GM19468 (cell line): ENCODE results near the gene GPR61.

ENCODE experiments used
- ATAC-seq: cut with Tn5 transposase; IDR thresholded peaks from one replicate; pipeline ENCODE4 v1.9.1; 2021; ENCODE audit warnings: mild to moderate bottlenecking, moderate library complexity, moderate number of reproducible peaks; ENCODE audit not compliant: unreplicated experiment; ENCODE audit errors: extremely low read depth

Gene GPR61

DNA sequence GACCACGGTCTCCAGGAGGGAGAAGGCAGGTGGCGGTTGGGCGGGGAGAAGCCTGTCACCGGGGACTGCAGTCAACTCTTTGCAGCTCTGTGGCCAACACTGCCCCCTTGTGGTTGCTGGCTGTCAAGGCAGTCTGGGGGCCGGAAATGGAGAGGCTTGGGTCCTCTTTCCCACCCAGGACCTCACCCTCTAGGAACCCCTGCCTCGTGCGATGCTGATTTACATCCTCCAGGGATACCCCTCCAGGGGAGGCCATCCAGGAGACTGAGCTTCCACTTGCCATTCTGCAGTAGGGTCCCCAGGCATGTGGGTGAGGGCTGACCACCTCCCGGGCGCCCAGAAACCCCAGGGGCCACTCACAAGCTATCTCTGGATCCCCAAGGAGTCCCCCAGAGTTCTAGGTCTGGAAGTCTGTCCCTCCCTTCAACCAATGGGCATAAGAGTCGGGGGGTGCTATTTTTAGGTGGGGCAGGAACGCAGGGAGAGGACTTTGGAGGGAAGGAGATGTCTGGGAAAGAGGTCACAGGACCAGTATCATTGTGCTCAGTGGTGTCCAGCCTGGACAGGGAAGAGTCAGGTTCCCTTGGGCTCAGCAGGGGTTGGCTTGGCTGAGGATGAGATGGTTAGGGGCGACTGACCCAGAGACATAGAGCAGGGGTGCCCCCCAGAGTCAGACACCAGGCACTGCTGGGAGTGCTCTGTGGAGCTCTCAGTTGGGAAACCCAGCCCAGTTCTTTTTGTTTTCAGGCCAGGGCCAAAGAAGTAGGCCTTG, 7.1 kb upstream of the GPR61 start:
- ATAC-seq: no peak

DNA sequence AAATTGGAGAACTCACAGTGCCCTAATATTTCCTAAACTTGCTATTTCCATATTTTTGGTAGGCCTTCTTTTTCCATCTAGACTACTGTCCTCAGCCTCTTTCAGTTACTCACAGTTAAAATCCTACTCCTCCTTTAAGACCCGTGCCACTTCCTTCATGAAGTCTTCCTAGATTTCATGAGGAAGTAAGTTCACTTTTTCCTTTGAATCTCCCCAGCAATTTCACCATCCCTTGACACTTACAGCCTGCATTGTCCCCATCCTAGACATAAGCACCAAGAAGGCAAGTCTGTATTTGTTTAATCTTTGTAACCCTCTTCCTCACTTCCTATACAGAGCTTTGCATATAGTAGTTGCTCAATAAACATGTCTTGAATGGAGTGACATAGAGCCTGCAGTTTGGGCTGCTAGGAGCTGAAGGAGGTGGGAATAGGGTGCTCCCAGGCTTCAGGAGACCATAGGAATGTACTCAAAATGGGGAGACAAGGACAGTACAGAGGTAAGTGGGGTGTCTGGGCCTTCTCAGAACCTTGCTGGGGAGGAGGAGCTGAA, 5.3 kb upstream of the GPR61 start:
- ATAC-seq: no peak

DNA sequence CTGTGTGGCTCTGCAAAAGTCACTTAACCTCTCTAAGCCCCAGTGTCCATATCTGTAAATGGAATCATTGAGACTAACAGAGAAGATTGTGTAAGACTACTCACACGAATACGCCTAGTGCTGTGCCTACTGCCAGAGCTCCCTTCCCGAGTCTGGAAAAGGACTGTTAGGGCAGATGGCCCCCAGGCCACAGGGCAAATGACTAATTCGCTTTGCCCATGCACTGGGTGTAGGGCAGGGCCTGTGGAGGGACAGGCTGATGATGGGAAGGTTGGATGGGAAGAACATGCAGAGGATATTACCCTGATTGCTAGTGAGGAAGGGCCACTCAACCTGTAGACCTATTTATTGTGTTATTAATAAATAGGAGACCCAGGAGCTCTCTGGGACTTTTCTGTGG, 4.2 kb upstream of the GPR61 start:
- no peak for ATAC-seq

DNA sequence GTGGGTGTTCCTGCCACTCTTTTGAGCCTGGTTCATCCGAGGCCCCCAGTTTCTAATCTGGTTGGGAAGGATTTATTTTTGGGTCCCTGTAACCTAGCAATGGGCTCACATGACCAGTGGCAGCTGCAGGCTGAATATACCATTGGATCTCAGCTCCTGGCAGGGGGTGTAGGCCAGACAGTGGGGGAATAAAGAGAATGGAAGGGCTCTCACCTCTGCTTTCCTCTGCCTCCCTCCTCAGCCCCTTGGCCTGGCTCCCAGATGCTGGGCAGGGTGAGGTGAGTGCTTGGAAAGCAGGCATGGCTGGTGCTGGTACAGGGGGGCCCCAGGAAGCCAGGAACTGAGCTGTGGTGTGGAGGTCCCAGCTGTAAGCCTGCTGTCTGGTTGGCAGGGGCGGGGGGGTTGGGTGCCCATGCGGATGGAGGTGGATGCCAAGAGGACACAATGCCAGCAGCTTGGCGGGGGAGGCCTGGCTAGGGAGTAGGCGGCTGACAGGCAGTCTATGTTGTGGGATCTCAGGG, 3.6 kb upstream of the GPR61 start:
- ATAC-seq: no peak

DNA sequence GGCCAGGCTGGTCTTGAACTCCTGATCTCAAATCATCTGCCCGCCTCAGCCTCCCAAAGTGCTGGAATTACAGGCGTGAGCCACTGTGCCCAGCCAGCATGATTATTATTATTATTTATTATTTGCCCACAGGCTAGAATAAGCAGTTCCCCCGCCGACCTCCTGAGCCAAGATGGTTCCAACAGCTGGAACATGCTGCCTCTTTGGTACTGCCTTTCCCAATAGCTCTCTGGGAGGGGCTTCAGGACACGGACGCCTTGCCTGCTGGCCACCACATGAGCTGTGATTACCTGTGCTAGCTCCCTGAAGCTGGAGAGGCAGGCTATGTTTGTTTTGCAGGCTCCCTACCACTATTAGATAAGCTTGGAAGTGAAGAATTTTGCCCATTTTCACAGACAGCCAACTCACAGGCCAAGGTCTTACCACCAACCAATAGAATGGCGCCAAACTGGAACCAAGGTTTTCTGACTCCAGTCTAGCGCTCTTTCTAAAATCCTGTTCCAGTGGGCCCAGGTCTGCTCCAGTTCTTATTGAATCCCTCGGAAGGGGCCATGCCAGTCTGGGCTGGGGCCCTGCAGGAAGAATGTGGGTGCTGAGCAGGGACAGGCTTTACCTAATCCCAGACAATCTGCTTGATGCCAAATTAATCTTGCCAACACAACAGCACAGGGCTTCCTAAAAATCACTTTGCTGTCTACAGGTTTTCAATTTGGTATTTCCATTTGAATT, 2.1 kb upstream of the GPR61 start:
- ATAC-seq: no peak

DNA sequence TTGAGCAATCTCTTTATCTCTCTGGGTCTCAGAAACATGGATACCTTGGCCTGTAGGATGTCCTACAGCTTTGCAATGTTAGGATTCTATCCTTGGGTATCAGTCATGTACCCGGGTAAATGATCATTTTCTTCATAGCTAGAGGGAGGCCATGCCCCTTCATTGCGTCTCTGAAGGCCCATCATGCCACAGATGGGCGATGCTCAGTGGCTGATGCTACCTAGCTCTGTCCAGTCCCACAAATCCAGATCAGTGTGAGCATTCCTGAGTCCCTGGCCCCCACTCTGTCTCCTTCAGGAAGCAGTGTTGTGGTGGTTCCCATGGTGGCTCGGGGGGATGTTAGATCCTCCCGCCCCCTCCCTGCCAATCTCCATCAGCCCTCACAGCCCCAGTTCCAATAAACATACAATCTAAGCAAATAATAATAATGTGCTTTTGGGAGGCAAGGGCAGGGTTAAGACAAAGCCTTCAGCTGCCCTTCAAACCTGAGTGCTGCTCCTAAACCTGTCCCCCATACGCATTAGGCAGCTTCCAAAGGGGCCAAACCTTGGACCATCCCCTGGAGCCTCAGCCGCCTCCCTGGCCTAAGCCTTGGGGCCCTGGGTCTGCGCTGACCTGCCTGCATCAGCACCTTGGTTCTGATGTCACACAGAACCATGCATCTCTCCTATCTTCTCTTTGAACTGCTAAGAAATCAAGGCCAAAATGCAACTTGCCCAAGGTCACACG, 681 bp upstream of the GPR61 start:
- ATAC-seq: no peak

DNA sequence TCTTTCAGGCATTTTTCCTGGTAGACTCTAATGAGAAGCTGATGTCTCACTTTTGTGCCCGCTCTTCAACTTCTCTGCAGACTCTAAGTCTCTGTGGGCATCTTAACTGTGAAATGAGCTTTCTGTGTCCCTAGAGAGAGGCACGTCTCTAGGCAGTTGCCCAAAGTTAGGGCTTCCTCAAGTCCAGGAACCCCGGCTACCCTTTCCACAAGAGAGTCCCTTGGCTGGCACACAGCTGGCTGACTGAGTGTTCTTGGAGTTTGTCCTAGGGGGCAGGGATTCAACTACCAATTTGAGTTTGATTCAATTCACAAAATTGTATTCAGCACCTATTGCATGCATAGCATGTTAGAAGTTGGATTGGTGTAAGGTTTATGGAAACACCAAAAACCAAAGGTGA, 1.4 kb downstream of the GPR61 start:
- ATAC-seq: no peak

DNA sequence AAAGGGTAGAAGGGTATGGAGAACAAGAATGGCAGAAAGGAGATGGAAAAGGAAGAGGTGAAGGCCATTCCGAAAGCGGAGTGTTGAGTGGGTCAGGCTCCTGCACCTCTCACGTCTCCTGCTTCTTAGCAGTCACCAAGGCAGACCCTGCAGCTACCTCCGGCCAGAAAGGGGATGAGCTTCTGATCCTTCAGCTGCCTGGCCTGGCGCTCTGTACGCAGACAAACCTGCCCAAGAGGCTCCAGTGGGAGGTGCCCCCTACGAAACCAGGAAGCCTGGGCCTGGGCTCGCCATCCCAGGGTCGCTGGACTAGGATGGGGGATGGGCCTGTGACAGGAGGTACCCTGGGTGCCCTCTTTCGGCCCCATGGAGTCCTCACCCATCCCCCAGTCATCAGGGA, 3.0 kb downstream of the GPR61 start:
- no peak for ATAC-seq

DNA sequence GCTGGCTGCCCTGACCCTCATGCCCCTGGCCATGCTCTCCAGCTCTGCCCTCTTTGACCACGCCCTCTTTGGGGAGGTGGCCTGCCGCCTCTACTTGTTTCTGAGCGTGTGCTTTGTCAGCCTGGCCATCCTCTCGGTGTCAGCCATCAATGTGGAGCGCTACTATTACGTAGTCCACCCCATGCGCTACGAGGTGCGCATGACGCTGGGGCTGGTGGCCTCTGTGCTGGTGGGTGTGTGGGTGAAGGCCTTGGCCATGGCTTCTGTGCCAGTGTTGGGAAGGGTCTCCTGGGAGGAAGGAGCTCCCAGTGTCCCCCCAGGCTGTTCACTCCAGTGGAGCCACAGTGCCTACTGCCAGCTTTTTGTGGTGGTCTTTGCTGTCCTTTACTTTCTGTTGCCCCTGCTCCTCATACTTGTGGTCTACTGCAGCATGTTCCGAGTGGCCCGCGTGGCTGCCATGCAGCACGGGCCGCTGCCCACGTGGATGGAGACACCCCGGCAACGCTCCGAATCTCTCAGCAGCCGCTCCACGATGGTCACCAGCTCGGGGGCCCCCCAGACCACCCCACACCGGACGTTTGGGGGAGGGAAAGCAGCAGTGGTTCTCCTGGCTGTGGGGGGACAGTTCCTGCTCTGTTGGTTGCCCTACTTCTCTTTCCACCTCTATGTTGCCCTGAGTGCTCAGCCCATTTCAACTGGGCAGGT, 3.8 kb downstream of the GPR61 start:
- no peak for ATAC-seq

DNA sequence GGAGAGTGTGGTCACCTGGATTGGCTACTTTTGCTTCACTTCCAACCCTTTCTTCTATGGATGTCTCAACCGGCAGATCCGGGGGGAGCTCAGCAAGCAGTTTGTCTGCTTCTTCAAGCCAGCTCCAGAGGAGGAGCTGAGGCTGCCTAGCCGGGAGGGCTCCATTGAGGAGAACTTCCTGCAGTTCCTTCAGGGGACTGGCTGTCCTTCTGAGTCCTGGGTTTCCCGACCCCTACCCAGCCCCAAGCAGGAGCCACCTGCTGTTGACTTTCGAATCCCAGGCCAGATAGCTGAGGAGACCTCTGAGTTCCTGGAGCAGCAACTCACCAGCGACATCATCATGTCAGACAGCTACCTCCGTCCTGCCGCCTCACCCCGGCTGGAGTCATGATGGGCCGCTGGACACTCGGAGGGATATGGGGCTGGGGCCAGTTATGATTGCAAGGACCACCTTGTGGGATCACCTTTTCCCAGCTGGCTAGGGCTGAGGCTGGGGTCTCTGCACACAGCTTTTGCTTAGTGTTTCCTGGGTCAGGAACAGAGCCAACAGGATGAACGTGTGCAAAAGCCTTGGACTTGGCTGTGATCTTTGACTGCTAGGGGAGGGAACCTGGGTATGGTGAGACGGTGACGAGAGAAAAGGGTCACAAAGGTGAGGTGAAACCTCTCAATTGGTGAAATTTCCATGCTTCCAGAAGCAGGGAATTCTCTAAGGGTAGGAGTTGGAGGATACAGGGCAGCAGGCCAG, 4.5 kb downstream of the GPR61 start:
- ATAC-seq: no peak

DNA sequence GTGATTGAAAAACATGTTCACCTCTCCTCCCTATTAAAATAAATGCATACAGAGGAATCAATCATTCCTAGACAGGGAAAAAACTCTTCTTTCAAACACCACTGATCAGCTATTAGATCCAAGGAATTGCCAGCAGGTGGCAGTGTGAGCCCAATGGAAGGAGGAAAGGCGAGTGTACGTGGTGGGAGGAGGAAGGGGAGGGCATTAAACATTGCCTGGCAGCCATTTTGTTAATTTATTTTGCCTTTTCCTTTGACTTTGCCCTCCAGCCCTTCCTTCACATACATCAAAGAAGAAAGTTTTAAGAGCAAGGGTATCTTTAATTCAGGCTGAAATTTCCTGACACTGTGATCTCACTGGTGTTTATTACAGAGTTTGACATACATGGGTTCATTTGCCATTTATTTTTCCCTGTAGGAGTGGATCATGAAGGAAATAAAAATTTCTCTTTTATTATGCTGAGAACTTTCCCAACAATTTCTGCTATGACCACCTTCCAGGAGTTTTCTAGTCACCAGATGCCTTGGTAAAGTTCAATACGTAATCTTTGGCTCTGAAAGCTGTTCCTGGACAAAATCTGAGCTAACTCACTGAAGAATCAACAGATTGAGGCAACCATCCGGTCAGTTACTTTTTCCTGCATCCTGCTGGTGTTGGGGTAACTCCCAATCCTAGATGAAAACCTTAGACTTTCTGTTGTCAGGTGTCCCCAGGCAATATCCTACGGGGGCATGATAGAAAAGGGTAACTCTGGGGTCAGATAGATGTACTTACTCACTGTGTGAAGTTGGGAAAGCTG, 6.8 kb downstream of the GPR61 start:
- no peak for ATAC-seq

DNA sequence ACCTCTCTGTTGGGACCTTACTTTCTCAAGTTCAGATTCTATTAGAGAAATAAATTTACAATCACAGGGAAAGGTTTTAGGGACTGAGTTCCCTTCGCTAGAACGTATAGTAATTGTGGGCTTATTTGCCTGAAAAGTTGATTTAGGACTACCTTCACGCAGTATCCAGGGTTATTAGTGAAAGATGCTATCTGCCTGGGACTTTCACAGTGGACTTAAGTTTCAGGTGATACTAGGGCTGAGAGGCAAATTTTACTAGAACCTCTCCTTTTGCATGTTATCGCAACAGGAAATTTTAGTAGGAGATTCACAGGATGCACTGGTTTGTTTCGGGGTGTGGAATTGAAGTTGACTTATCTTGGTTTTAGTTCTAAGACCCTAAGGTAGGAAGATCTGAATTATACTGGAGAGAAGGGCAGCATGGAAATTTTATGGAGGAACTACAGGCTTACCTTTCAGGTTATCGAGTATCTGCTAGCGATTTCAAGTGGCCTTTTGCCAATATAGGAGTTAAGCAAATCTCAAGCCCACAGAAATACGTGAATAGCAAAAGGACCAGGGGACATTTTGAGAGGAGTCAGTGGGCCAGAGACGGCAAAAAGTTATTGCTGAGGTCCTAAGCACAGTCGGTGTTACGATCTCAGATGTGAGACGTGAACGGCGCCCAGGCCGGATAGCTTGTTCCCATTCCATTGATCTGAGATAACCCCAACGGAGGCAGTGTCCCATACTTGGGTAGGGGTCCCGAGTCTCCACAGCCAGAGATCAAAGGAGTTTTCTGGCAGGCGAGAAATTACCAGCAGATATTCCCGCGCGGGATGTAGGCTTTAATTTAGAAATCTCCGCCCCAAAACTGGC, 8.0 kb downstream of the GPR61 start:
- no peak for ATAC-seq

DNA sequence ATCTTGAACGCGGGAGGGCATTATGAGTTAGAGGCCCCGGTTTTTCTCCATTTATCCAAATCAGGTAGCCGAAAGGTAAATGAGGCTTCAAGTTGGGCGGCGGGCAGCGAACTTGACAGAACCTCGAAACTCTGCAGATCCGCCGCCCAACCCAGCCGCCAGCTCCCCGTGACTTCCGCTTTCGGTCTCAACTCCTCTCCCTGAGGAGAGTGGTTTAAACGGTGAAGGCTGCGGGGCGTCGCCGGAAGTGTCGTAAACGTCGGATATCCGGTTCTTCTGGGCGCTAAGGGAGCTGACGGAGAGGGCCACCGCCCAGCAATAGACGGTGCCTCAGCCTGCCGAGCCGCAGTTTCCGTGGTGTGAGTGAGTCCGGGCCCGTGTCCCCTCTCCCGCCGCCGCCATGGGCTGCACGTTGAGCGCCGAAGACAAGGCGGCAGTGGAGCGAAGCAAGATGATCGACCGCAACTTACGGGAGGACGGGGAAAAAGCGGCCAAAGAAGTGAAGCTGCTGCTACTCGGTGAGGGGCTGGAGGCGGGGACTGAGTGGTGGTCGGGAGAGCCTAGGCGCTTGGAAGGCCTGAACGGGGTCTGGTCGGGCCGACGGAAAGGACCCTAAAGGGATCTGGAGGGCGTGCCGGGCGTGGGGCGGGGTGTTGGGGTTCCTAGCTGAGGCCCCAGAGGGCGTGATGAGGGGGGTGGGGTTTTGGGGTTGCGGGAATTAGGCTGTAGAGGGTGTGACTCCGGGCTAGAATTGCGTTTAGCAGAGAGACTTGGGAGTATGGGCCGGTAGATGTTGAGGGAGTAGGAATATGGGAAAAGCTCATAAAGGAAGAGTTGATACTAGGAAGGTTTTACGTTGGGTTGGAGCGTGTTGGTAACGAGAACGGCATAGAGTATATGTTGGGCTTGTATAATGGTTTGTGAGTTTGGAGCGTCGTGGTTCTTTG, 8.9 kb downstream of the GPR61 start, which contains the start of gene GNAI3:
GNAI3 (plus strand) TSS at position 295 of the 947 bp plus-strand sequence; CDS start at position 401, 106 bp downstream.
- ATAC-seq: peak; percentile 96

DNA sequence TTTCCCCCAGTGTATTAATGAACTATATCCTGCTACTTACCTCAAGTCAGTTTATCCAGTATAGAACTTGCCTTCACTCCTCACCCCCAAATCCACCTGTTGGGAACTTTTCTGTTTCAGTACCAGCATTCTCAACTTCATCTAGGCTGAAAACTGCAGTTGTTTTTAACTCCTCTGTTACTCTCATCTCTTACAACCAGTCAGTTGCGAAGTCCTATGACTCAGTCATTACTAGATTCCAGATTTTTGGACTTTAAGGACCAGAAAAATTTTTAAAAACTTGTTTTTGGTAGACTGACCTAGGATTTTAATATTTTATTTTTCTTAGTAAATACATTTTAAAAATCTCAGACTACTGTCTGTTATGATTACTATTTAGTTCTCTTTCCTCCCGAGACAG, 16.9 kb downstream of the GPR61 start:
- no peak for ATAC-seq

DNA sequence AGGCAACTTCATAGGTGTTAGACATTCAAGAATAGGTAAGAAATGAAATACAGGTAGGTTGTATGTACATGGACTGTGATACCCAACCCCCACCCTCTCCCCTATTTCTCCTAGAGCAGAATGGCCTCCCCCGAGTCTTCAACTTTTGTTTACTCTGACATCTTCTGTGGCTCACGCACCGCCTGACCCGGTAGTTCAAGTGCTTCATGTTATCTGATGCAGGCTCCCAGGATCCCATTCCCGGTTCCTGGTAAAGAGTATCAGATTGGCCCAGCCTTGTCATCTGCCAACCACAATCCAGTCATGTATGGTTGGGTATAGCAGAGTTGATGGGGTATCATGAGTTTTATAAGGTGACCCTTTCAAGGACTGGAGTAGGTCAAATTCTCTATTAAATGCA, 17.8 kb downstream of the GPR61 start:
- no peak for ATAC-seq

DNA sequence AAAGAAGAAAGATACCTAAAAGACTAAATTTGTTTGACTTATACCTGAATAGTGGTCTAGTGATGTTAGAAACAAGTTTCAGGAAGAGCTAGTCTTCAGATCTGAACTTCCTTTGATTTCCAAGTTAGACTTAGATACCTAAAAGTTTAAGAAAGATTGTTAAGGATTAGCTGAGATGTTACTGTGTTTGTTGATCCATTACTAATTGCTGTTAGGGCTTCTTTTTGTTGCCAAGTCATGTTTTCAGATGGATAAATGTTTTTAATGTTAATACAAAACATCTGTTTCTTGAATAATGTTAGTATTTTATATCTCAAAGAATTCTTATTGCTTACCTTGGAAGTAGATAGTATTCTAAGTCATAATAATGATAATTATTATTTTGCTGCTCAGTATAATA, 20.3 kb downstream of the GPR61 start:
- ATAC-seq: no peak
